ENCODE results near the gene NXN.

DNA sequence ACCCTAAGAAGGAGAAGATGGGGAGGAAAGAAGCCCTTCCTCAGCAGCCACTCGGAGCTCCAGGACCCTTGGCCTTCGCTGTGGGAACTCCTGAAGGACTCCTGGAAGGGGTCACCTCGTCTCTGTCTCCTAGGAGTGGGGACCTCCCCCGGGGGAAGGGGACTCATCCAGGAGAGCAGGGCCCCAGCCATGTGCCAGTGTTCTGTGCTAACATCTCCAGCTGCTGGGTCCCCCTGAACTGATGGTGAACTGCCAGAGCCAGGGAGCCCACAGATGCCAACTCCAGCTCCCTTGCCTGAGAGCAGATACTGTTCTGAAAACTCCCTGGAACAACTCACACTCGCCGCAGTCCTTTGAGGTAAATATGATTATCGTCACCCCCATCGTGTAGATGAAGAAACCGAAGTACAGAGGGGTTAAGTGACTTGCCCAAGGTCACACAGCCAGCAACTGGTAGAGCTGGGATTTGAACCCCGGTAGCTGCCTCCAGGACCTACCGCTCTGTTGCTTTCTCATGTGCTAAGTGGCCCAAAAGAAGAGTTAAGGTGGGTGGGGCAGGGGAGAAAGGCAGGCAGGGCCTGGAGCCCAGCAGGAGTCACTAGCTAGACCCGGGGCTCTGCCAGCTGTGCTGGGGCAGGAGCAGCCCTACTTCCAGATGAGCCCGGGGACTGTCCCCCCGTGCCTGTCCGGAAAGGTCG, 27.9 kb upstream of the NXN start:
- TF ChIP-seq, protein P1, sequence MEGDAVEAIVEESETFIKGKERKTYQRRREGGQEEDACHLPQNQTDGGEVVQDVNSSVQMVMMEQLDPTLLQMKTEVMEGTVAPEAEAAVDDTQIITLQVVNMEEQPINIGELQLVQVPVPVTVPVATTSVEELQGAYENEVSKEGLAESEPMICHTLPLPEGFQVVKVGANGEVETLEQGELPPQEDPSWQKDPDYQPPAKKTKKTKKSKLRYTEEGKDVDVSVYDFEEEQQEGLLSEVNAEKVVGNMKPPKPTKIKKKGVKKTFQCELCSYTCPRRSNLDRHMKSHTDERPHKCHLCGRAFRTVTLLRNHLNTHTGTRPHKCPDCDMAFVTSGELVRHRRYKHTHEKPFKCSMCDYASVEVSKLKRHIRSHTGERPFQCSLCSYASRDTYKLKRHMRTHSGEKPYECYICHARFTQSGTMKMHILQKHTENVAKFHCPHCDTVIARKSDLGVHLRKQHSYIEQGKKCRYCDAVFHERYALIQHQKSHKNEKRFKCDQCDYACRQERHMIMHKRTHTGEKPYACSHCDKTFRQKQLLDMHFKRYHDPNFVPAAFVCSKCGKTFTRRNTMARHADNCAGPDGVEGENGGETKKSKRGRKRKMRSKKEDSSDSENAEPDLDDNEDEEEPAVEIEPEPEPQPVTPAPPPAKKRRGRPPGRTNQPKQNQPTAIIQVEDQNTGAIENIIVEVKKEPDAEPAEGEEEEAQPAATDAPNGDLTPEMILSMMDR (IDR thresholded peaks at IDR 0.05): no peak
- no peak for TF ChIP-seq POLR2A (IDR thresholded peaks at IDR 0.05)

All from Peyer's patch (tissue), 4 donors.